ENCODE measurements around the gene MECR.

- TF ChIP-seq POLR2A (IDR thresholded peaks at IDR 0.05) = no peak
- TF ChIP-seq CTCF (IDR thresholded peaks at IDR 0.05) = no peak
- TF ChIP-seq POLR2AphosphoS5 (IDR thresholded peaks at IDR 0.05; ENCODE audit: insufficient read depth in 1 of 2, low read depth in 1 of 2) = no peak
Observed at GRCh38 chr1:29159773-29160172, 71.0 kb downstream of the MECR start.

Measured in vagina (tissue), 2 donors.